ENCODE results near the gene C10orf143.

C10orf143 gene

DNA sequence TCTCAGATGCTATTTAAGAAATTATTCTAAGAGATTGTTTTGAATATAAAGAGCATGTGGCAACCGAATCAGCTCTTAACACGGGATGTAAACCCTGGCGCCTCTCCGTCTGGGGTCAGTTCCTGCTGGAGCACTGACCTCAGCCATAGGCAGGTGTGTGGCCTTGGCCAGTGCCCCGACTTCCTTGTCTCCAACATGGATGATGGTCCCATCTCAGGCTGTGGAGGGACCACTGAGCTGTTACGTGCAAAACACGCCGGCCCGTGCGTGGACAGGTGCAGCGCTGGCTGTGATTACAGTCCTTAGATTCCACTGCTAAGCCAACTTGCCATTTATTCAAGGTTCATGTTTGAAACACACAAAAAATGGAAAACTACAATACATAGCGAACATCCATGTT lies 59.9 kb downstream of the C10orf143 start:
- no peak for DNase-seq

DNA sequence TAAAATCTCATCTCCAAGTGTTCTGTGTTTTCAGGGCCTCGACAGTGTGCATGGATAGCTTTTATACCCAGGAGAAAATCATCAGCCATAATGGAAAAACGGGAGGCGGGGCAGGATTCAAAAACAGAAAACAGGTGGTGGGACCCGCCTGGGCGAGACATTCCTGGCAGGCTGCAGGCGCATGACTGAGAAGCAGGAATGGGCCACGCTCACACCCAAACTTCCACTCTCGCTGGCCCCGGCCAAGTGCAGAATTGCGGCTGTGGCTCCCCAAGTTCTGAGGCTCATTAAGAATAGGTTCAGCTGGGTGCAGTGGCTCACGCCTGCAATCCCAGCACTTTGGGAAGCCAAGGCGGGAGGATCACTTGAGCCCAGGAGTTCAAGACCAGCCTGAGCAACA lies 60.6 kb downstream of the C10orf143 start:
- no peak for DNase-seq

DNA sequence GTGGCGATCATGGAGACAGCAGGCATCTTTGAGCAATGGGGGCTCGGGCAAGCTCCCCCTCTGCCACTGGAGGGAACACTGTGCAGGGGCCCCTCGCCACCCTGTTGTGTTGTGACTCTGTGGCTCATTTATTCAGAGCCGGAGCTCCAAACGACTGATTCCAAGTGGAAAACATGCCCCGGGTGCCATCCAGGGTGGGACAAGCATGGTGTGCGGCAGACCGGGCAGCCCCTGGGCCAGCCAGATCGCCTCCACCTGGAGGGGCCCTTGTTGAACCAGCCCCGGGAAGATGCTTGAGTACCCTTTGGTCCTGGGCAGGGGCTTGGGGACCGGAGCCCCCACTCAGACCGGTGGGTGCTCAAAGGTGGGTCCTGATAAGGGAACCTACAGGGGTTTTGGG lies 61.4 kb downstream of the C10orf143 start:
- no peak for DNase-seq

DNA sequence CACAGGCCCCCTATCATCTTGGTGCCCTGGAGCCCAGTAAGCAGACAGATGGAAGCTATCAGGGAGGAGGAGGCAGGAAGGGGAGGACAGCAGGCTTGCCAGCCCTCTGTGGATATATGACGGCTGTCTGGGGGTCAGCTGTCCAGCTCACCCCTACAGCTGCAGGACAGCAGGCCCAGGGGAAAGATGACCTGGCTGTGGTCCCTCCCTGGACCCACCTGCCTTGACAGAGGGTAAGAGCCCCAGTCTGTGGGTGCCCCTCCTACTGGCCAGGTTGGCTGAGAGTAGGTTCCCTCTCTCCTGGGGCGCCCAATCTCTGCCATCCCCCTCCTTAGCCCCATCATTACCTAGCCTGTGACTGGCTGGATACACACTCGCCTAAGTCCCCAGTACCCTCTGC lies 62.5 kb downstream of the C10orf143 start:
- no peak for DNase-seq

DNA sequence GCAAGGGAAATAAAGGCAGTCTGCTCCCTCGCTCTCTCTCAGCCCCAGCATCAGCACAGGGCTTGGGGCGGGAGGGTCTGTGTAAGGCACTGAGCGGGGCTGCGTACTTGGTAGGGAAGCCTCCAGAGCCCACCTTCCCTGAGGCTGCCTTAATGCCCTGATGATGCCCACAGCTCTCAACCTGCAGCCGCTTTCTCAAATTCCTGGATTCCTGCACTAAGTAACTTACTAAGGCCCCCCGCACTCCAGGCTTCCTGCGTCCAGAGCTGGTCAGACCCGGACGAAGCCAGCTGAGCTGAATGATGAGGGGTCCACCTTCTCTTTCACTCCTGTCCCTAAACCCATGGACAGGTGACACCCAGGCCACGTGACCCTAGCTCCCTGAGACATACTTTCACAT lies 63.3 kb downstream of the C10orf143 start:
- DNase-seq, result no peak

DNA sequence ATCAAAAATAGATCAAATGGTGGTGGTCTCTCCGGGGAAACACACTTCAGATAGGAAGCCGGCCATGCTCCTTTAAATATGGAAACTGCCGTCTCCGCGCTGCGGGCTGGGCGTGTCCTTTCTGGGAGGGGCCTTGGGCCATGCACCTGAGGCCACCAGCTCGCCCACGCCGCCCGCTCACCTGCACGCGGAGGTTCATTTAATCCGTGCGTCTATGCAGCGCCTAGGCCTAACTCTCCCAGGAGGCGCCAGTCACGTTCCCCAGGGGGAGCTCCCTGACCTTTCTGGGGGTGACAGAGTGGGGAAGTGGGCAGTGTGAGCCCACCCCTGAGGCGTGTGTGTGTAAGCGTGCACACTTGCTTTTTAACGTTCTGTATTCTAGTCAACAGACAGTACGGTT lies 64.0 kb downstream of the C10orf143 start:
- DNase-seq, result no peak

DNA sequence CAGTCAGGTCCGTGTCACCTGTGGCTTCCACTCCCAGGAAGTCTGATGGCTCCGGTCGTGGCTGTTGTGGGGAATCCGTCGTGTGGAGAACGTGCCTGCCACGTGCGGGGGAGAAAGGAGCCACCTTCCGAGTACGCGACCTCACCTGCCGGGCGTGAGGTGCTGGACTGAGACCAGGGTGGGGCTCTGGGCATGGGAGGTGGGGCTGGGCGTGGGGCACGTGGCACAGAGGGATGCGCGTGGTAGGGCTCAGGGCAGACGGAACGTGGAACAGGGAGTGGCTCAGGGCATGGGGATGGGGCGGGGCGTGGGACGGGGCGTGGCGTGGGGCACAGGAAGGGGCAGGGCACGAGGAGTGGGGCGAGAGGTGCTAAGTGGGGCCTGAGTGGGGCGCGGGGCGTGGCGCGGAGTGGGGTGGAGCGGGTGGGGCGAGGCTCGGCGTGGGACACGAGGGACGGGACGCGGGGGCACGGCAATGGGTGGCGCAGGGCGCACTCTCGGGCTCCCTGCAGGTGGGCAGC lies 64.8 kb downstream of the C10orf143 start:
- DNase-seq, result no peak

DNA sequence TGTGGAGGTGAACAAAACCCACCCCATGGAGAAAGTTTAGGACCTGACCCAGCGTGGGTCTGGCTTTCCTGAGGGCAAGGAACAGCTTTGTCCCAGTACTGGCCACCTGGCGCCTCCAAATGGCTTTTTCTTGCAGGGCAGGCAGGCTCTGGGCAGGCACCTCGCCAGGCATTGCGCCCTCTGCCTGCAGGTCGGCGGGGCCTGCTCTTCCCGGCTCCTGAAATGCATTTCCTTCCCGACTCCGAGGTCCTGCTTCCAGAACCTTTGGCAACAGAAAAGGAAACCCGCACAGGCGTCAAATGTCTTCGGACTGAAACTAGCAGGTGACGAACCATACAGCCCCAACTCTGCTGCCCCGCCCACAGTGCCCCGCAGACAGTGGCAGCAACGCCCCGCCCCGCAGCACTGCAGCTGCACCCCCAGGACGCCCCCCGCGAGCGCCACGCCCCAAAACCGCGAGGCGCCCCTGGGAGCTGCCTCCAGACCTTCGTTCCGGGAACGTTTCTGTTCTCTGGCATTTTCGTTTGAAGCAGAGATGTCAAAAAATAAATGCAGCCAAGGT lies 65.5 kb downstream of the C10orf143 start:
- peak; percentile 37 for DNase-seq

DNA sequence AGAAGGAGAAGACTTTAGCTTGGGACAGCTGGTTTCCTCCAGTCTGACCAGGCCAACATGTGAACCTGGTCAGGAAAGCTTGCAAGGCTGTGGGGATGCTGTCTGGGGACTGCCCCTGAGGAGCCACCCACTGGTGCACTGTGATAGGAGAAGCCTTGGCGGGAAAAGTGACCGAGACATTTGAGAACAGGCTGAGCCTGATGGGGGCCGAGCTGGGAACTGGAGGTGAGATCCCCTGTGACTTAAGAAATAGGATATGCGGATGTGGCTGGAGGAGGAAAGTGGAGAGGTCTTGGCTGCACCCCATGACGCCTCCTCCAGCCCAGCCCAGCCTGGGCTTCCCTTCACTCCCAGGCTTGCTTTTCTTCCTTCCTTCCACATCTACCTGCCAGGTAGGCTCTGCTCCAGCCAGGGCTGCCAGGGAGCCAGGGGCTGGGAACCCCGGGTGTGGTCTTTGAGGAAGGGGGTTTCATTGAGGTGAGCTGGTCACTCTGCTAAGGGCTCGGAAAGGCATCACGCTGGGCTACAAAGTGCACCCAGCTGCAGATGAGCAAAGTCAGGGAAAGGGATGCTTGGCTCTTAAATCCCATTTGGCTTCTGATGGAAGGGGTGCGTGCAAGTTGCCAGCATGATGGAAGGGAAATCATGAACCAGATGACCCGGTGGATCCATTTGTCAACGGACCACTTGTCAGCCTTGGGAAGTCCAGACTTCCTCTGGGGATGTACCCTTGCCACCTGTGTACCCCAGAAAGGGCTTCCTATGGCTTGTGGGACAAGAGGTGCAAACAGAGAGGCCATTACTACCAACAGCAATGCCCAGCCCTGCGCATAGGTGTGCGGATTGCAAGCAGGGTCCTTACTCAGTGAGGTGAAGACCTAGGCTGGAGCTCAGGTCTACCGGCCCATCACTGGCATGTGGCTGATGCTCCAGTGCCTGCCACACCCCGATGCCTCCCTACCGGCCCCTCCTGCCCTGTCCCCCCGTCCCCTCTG lies 66.3 kb downstream of the C10orf143 start:
- no peak for DNase-seq

DNA sequence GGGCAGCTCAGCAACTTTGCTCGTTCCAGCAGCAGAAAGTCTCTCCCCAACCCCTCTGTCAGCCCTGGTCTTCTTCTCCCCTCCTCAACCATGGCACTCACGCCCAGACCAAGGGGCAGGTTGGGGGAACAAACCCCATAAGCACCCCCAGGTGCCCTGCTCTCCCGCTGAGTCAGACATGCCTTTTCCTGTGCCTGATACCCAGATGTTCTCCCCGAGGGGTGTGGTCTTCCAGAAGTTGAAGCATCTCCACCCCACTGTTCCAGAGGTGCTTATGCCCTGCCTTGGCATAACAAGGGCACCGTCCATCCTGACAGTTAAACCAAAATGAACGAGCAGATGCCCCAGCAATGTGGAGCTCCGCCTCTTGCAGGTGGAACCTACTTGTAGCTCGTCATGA lies 67.1 kb downstream of the C10orf143 start:
- no peak for DNase-seq

DNA sequence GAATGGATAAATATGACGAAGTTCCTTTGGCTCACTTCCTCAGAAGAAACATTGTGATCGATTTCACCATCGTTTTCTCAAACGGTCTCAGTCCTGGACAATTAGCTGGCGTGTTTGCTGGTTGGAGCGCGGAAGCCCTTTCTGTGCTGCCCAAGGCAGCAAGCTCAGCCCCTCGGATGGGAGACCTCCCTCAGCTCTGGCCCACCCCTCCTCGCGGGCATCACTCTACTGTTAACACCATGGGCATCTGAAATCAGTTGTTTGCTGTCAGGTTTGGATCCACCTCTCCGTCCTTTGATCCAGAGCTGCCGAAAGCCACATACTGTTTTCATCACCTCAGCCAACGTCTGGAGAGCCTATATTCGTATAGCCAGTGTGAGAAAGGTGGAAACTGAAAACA lies 68.2 kb downstream of the C10orf143 start:
- DNase-seq, result no peak

DNA sequence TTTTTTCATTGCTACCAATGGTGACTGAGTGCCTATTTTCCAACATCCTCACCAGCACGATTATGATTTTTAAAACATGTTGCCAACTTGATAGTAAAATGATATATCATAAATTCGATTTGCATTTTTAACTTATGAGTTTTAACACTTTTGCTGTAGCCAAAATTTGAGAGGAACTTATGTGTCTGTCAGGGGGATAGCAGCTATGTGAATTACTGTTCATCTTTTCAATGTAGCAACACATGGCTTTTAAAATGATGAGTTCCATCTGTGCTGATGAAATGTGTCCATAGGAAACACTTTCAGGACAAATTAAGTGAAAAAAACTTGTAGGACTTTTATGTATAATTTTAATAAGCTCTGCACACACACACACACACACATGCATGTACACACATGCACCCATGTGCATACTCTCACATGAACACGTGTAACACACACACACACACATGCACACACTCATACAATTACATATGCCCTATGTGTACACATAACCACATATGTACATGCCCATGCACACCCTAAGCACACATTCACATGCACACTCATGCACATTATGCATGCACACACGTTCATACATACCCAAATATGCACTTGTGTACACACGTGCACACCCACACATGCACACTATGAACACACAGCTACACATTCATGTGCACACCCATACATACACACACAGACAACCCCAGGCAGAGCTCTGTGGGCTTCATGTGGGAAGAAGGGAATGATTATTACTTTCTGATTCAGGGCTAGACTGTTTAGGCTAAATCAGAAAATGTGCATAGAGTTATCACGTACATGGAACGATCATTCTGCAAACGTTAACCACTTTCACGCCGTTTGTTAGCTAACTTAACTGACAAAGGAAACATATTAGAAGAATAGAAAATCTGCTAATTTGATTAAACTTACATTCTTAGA lies 68.9 kb downstream of the C10orf143 start:
- DNase-seq, result no peak

DNA sequence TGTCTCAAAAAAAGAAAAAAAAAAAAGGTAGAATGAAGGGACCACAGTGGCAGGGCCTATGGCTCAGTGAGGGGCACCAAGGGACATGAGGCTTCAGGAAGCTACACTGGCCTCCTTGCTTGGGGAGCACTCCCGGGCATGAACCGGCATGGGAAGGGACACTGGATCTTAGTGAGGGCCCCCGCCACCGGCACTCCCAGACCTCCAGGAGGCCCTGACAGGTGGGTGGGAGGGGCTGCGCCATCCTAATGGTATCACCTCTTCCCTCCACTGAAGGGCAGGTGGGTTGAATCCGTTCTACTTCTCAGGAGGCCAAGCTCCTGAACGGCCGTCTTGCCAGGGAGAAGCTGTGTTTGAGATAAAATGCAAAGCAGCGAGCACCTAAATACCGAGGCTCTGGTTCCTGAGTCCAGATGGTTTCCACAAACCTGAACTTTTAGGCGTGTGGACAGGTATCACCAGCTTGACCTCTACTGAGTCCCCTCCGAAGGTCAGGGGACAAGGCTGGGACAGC lies 69.8 kb downstream of the C10orf143 start:
- DNase-seq, result no peak

DNA sequence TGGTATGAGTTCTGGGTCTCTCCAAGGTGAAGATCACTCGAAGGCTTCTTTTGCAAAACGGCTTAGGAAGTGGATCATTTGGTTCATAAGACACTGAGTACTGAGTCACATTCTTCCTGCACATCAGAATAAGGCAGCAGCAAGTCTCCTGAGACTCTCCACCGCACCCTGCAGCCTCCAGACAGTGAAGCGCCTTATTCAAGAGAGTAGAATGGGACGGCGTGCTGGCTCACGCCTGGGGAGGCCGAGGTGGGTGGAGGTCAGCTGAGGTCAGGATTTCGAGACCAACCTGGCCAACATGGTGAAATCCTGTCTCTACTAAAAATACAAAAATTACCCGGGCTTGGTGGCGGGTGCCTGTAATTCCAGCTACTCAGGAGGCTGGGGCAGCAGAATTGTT lies 70.3 kb downstream of the C10orf143 start:
- no peak for DNase-seq

DNA sequence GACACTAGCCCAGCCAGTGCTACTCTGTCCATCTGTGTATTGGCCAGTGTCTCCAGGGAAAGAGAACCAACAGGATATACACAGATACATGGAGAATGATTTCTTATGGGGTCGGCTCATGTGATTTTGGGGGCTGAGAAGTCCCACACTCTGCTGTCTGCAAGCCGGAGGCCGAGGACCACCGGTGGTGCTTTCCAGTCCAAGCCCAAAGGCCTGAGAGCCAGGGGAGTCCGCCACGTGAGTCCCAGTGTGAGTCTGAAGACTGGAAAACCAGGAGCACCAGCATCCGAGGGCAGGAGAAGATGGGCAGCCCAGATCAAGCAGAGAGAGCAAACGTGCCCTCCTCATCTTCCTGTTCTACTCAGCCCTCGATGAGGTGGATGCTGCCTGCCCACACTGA lies 71.5 kb downstream of the C10orf143 start:
- no peak for DNase-seq

DNA sequence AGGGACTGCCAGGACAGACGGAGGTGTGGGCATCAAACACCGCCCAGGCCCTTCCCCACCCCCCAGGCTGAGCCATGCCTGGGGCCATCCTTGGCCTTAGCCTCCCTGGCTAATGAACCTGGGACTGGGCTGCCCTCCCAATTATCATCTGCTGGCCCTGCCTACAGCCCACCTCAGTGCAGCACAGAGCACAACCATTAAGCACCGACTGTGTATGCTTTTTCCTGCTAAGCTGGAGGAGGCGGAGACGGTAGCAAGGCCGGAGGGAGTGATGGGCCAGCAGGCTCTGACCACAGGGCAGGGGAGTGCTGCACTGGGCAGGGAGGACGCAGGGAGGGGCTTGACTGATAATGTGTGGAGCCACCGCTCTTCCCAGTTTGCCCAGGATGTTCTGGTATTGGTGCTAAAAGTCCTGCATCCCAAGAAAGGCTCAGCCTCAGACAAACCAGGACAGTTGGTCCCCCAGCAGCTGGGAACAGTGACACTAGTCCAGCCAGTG lies 72.0 kb downstream of the C10orf143 start:
- DNase-seq, result no peak

DNA sequence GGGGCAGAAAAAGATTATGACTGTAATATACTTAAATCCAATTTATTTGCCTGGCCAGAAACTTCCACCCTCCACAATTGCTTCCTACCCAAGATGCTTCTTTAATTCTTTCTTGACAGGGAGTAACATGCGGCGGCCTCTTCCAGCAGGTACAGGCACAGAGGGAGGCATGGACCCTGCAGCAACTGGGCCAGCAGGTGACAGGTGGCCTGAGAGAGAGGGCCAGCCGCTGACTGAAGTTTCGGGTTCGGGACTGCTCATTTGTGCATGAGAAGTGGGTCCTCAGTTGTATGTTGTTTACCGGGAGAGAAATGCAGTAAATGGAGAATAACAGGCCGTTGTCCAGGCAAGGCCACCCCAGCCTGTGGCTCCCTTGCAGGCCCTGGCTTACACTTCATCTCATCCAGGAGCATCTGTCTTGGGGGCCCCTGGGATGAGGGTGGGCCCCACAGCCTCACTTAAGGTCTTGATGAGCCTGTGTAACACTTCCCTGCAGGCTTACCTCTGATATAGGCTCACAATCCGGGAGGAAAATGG lies 72.5 kb downstream of the C10orf143 start:
- DNase-seq, result no peak

DNA sequence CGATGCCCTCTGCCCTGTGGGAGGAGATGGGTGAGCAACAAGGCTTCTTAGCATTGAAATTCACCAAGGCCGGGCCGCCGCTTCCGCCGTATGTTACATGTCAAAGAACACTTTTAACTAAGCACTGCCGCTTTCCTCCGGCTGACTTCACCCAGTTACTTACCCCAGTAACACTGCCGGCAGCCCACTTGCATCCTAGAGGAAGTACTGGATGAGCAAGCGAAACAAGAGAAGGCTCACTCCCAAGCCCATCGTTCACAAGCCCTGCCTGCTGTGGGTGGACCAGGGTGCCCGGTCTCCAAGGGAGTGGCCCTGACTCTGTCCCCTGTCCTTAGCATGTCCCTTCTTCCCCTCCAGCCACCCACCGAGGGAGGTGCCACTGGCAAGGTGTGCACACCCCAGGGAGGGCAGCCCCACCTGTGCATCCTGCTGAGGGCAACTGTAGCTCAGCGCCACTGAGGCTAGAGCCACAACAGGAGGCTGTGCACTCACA lies 73.4 kb downstream of the C10orf143 start:
- no peak for DNase-seq

DNA sequence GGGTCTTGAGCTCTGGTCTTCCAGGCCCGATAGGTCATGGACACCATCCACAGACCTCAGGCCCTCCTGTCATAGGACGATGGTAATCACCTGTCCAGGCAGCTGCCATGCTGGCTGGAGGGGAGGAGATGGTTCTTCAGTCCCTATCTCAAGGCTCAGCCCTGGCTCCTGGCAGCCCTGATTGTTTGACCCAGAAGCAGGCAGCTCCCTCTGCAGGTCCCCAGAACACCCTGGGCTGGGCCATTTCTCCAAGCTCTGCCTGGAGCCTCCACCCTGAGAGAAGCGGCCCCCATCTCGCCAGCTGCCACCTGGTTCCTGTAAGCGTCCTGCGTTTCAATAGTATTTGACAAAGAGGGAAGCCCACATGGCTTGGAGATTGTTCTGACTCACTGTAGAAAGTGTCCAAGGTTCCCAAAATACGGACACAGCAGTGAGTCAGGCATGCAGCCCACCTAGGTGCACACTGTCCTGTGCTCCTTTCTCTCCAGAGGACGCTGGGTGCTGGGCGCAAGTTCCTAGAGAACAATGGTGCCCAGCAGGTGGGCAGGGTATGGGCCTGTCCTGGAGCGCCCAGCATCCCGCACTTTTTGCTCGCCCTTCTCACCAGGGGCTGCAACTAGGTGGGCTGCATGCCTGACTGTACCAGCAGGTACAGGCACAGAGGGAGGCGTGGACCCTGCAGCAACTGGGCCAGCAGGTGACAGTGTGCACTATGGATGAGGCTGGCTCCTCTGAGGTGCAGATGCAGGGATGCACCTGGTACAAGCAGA lies 74.1 kb downstream of the C10orf143 start:
- DNase-seq, result no peak

DNA sequence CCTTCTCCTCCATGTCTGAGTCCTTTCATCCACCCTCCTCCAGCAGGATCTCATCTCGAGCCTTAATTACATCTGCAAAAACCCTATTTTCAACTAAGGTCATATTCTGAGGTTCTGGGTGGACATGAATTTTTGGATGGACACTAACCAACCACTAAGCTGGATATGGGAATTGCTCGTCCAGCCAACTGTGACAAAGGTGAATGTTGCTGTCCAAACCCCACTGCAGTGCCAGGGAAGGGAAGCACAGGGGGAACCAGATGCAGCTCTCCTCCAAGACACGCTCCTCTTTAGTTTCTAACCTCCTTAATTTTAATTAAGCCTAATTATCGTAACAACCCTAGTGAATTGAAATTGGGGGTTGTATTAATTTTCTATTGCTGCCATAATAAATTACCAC lies 81.4 kb downstream of the C10orf143 start:
- DNase-seq, result no peak

DNA sequence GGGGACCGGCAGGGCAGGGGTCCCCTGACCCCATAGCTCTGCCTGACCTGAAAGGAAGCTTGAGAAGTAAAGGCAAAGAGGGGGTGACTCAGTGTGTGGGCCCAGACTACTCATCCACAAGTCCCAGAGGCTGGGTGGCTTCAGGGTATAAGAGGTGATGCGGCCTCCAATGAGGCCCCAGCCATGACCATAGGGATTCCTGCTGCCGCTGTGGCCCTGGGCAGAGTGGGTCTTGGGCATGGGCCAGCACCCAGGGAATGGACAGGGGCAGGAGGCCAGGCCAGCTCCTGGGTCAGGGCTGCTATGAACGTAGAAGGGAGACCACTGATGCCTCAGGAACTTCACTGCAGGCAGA lies 82.2 kb downstream of the C10orf143 start:
- DNase-seq, result no peak
